ENCODE measurements around the gene UCHL3. TPM values are rescaled to one million over a fixed set of nuclear protein-coding genes. Genes with fewer than 3 reads are reported as not detected.

UCHL3 gene
- 10 to 100 TPM; 25.7 to 38.8 (median 27.3) TPM for total RNA-seq
- long read RNA-seq, donor 1, partial matches to known transcripts: 2 of 5 reads
- long read RNA-seq, donor 1, other reads (novel, unspliced or antisense): 1 of 5 reads
- long read RNA-seq, donor 2, partial matches to known transcripts: 7 of 10 reads
- long read RNA-seq, donor 2, other reads (novel, unspliced or antisense): 3 of 10 reads

- ATAC-seq (peak; percentile 97), DNase-seq (peak; percentile 98 to 99 (median 98))
- Histone ChIP-seq H3K36me3 (ENCODE audit: low read depth) (peaks cover 5% of the 10 kb centered on the region), H3K4me3 (peak within 1 kb of the TSS; percentile 88), H3K4me1 (ENCODE audit: low read depth) (peaks cover 10% of the 10 kb centered on the region), H3K9me3 (no peaks in the 10 kb centered on the region)
- intact Hi-C loops (cut with DNase I, micrococcal nuclease): loop anchor here in 1 of 2 donors (10.0 kb wide), 1 partner anchor 65 kb away; the partner anchor contains the start of gene TBC1D4
- peak; percentile 87 for TF ChIP-seq CTCF (IDR thresholded peaks at IDR 0.05)
Measured at GRCh38 chr13:75549262-75550158, at the start of gene UCHL3. UCHL3 (plus strand) TSS chr13:75549791; CDS start chr13:75549821, 30 bp downstream.

GRCh38 chr13:75505327-75505726 is 44.3 kb upstream of the UCHL3 start:
- no peak for TF ChIP-seq CTCF (IDR thresholded peaks at IDR 0.05)
- DNase-seq (no peak), ATAC-seq (no peak)
- Histone ChIP-seq H3K36me3 (ENCODE audit: low read depth) (no peaks in the 10 kb centered on the region), H3K4me1 (ENCODE audit: low read depth) (no peaks in the 10 kb centered on the region), H3K9me3 (no peaks in the 10 kb centered on the region), H3K4me3 (no peak overlapping the region)
- intact Hi-C loops (cut with DNase I, micrococcal nuclease): no loop called here

- intact Hi-C loops (cut with DNase I, micrococcal nuclease): no loop called here
- no peak for TF ChIP-seq CTCF (IDR thresholded peaks at IDR 0.05)
- DNase-seq: no peak
- ATAC-seq: no peak
- H3K4me1 ChIP-seq (ENCODE audit: low read depth): no peaks in the 10 kb centered on the region
- H3K36me3 ChIP-seq (ENCODE audit: low read depth): no peaks in the 10 kb centered on the region
- H3K4me3 ChIP-seq: no peak overlapping the region
- H3K9me3 ChIP-seq: no peaks in the 10 kb centered on the region
Measured at GRCh38 chr13:75506018-75506417, 43.6 kb upstream of the UCHL3 start.

- intact Hi-C loops (cut with DNase I, micrococcal nuclease): no loop called here
- no peak overlapping the region for H3K4me3 ChIP-seq
- TF ChIP-seq CTCF (IDR thresholded peaks at IDR 0.05): no peak
- no peaks in the 10 kb centered on the region for H3K9me3 ChIP-seq
- no peaks in the 10 kb centered on the region for H3K36me3 ChIP-seq (ENCODE audit: low read depth)
- H3K4me1 ChIP-seq (ENCODE audit: low read depth): no peaks in the 10 kb centered on the region
- DNase-seq (no peak), ATAC-seq (peak; percentile 9)
Measured at GRCh38 chr13:75507027-75508001, 42.3 kb upstream of the UCHL3 start.

GRCh38 chr13:75508002-75508548 is 41.5 kb upstream of the UCHL3 start:
- intact Hi-C loops (cut with DNase I, micrococcal nuclease): no loop called here
- DNase-seq: no peak
- Histone ChIP-seq H3K9me3 (no peaks in the 10 kb centered on the region), H3K4me1 (ENCODE audit: low read depth) (no peaks in the 10 kb centered on the region), H3K4me3 (no peak overlapping the region), H3K36me3 (ENCODE audit: low read depth) (no peaks in the 10 kb centered on the region)
- TF ChIP-seq CTCF (IDR thresholded peaks at IDR 0.05): no peak
- ATAC-seq: no peak

Measured in mucosa of descending colon (tissue), 3 donors.